ENCODE measurements around the gene C16orf82.
"Not testable (repeated sequence)": the region's sequence is repeated elsewhere in the genome, so short reads cannot be mapped to it uniquely, and the experiment has no call there.

The C16orf82 gene

GRCh38 chr16:27085182-27085581 lies 18.5 kb downstream of the C16orf82 start:
- no peak for TF ChIP-seq CTCF (IDR thresholded peaks at IDR 0.05; ENCODE audit: low read depth, low read length, missing control alignments)
- no peak overlapping the region for H3K4me3 ChIP-seq (ENCODE audit: low read depth, low read length)
- no peak for DNase-seq (ENCODE audit: low read depth)

GRCh38 chr16:27086031-27086430 lies 19.3 kb downstream of the C16orf82 start:
- H3K4me3 ChIP-seq (ENCODE audit: low read depth, low read length); DNase-seq (ENCODE audit: low read depth): not testable (repeated sequence)

GRCh38 chr16:27088216-27088615 lies 21.5 kb downstream of the C16orf82 start:
- no peak for DNase-seq (ENCODE audit: low read depth)
- TF ChIP-seq CTCF (IDR thresholded peaks at IDR 0.05; ENCODE audit: low read depth, low read length, missing control alignments) = no peak
- no peak overlapping the region for H3K4me3 ChIP-seq (ENCODE audit: low read depth, low read length)

GRCh38 chr16:27096375-27096774 lies 29.6 kb downstream of the C16orf82 start:
- no peak overlapping the region for H3K4me3 ChIP-seq (ENCODE audit: low read depth, low read length)
- no peak for TF ChIP-seq CTCF (IDR thresholded peaks at IDR 0.05; ENCODE audit: low read depth, low read length, missing control alignments)
- DNase-seq (ENCODE audit: low read depth) = no peak

- no peak for TF ChIP-seq CTCF (IDR thresholded peaks at IDR 0.05; ENCODE audit: low read depth, low read length, missing control alignments)
- H3K4me3 ChIP-seq (ENCODE audit: low read depth, low read length) = no peak overlapping the region
- no peak for DNase-seq (ENCODE audit: low read depth)
Measured at GRCh38 chr16:27097800-27098230, 31.1 kb downstream of the C16orf82 start.

GRCh38 chr16:27098366-27099049 lies 31.8 kb downstream of the C16orf82 start:
- TF ChIP-seq CTCF (IDR thresholded peaks at IDR 0.05; ENCODE audit: low read depth, low read length, missing control alignments) = no peak

GRCh38 chr16:27102701-27103575 lies 36.2 kb downstream of the C16orf82 start:
- no peak for DNase-seq (ENCODE audit: low read depth)
- no peak for TF ChIP-seq CTCF (IDR thresholded peaks at IDR 0.05; ENCODE audit: low read depth, low read length, missing control alignments)
- no peak overlapping the region for H3K4me3 ChIP-seq (ENCODE audit: low read depth, low read length)

More at GRCh38 chr16:27098366-27099049, 31.8 kb downstream of the C16orf82 start:
- H3K4me3 ChIP-seq (ENCODE audit: low read depth, low read length) = no peak overlapping the region
- DNase-seq (ENCODE audit: low read depth) = no peak

Data from GM12864 (cell line).